Hypothalamus (tissue), 51 donors: ENCODE measurements around the gene ZIC2.
A peak's percentile ranks its signal among the peaks of the same experiment; 100 is the strongest.

Source experiments
- DNase-seq, 51 donors: peaks; one replicate each; lab custom pipeline; 2025; lab: John Stamatoyannopoulos, UW

ZIC2 gene

DNA sequence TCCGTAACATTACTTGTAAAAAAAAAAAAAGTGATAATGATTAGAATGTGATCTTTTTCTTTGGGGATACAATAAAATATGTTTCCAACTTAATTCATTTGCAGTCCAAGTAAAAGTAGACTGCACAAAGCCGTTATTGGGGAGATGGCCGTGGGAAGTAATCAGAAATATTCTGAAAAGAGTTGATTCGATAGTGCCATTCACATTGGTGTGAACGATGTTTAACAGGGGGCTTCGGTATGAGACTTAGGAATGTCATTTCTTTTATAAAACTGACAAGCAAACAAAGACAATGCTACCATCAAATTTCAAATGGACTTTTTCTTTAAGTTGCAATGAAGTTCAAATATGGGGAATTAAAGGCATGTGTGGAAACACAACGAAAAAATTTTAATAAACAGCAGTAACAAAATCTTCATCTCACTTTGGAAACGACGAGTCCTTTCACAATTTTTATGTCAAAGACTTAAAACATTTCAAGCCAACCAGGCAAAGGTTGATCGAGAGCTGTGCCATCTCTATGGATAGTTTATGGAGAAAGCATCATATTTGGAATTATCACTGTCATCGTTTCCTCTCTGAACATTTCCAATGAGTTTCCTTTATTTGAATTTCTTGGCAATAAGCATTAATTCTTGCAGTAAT lies 8.3 kb upstream of the ZIC2 start:
- DNase-seq, result no peak

DNA sequence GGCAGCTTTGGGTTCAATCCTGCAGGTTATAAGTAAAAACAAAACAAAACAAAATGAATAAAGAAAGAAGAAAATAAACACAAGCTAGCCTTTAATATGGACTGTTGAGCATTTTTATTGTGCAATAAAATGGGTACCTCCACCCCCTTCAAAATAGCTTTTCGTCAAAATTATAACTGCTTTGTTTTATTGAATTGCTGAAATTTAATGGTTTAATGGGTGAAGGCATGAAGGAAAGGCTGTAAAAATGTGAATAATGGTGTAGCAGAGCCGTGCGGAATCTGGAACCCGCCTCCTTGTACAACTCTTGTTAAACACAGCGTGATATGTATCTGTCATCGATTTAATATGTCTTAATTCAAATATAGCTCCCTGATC lies 7.8 kb upstream of the ZIC2 start:
- DNase-seq, result no peak

- no peak for DNase-seq
Measured at GRCh38 chr13:99974296-99974938, 7.2 kb upstream of the ZIC2 start.

GRCh38 chr13:99974939-99975561 lies 6.5 kb upstream of the ZIC2 start:
- no peak for DNase-seq

- no peak for DNase-seq
Measured at GRCh38 chr13:99975626-99976025, 6.0 kb upstream of the ZIC2 start.

- no peak for DNase-seq
Measured at GRCh38 chr13:99976575-99976974, 5.0 kb upstream of the ZIC2 start.

DNA sequence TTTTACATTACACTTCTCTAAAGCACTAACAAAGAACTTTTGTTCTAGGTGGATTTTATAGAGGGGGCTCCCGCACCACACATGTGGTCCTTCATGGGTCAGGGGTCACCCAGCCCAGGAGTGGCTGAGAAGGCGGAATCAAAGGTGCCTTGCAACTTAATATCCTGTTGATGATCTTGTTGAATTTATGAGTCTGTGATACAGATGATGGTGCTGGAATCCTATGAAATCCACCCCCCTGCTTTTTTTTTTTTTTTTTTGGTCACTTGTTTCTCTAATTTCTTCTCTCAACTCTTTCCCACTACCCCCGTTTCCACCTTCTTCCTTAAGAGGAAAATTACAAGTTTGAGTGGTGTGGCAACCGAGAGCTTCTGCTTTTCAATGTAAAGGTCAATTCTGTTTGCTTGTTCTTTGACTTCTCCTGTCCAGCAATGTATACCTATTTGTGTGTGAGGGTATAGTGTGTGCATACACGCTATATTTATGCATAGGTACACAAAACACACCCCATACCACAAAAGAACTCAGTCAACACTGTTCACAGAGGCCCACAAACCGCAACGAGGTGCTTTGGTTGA lies 4.2 kb upstream of the ZIC2 start:
- no peak for DNase-seq

GRCh38 chr13:99977912-99978798 lies 3.4 kb upstream of the ZIC2 start:
- DNase-seq, result no peak

DNA sequence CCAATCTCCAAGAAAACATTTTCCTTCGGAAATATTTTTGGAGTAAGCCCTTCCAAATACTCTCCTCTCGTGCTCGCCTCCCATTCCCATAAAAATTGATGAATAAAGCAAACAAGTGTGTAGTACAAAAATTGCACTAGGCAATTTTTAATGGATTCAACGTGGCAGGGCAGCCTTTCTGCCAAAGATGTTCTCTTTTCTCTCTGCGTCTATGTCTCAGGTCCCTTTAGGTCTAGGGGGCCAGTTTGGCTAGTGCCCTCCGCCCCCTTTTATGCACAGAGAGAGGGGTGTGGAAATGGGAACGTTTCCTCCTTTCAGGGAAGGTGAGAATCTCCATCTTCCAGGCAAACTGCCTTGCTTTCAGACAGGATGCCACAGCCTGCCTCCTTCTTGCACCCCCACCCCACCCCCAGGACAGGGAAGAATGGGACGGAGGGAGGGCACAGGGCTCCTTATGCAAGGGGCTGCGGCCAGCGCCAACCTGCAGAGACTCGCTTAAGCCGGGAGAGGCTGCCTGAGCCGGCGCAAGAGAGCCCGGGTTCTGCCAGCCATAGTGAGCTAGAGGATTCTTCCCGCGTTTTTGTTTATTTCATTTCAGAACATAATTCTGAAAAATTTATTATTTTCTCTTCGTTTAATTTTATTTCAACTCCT lies 2.7 kb upstream of the ZIC2 start:
- DNase-seq, result no peak

DNA sequence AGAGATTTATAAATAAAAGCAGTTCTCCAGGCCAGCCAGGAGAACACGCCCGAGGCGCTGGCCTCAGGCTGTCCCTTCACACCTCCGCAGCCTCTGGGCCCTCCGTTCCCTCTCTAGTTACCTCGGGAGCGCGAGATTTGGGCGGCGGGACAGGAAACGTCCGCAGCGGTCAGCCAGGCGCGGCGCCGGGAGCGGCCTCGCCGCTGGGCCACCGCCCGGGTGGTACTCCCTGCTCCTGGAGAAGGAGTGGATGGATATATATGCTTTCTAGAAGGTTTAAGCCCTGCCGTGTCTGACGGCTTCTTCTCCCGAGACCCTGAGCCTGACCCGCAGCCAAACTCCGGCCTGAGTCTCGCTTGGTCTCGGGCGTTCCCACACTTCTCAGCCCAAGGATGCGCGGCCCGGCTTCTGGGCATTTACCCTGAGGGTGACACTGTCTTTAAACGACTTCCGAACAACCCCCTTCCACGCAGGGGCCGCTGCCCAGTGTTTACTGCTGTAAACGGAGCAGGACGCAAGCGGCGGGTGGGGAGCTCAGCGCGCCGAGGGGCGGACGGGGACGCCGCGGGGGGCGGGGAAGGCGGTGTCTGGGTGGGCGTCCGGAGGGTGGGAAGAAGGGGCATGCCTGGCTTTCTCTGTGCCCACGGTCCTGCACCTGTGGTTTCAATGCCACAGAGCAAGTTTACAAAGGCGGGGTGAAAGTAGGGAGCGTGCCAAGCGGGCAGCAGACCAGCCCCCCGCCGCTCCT lies 2.0 kb upstream of the ZIC2 start:
- DNase-seq, result no peak

- peak in 24 of 51 donors; percentile 12 to 71 (median 45) for DNase-seq
Measured at GRCh38 chr13:99980201-99980823, 1.3 kb upstream of the ZIC2 start.

DNA sequence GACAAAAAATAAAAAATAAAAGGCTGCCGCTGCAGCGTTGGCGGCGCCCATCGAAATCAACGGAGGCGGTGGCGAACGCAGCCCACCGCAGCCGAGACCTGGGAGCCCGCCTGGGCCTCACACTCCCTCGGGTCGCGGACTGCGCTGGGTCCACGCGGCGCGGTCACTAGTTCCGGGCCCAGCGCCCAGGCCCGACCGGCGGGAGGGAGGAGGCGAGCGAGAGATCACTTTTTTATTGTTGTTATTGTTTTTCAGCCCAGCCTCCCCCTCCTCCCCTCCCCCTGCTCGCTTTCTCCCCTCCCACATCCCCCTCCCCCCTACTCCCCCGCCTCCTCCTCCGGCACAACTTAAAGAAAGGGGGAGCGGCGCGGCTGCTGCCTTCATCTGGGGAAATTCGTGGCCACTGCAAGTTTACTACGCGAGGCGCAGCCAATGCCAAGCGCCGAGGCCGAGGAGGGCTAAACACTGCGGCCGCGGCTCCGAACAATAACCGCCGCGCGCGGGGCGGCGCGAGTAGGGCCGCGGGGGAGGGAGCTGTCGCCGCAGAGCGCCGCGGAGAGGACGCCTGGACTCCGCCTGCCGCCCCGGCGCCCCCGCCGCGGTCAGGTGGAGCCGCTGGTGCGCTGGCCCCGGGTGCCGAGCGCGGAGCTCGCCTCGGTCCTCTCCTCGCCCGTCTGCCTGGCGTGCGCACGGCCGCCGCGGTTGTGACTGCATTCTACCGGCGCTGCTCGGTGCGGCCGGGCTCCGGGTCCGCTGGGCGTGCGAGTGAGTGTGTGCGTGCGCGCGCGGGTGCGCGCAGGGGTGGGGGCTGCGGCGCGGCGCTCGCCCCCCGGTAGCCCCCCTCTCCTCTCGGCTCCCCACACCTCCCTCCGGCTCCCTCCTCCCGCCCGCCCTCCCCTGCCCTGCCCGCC lies 505 bp upstream of the ZIC2 start:
- DNase-seq, result peak in 3 of 51 donors; percentile 25 to 55 (median 33)

DNA sequence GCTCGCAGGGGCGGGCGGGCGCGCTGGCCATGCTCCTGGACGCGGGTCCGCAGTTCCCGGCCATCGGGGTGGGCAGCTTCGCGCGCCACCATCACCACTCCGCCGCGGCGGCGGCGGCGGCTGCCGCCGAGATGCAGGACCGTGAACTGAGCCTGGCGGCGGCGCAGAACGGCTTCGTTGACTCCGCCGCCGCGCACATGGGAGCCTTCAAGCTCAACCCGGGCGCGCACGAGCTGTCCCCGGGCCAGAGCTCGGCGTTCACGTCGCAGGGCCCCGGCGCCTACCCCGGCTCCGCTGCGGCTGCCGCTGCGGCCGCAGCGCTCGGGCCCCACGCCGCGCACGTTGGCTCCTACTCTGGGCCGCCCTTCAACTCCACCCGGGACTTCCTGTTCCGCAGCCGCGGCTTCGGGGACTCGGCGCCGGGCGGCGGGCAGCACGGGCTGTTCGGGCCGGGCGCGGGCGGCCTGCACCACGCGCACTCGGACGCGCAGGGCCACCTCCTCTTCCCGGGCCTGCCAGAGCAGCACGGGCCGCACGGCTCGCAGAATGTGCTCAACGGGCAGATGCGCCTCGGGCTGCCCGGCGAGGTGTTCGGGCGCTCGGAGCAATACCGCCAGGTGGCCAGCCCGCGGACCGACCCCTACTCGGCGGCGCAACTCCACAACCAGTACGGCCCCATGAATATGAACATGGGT lies 599 bp downstream of the ZIC2 start:
- DNase-seq, result no peak

- DNase-seq, result no peak
Measured at GRCh38 chr13:99982731-99983498, 1.3 kb downstream of the ZIC2 start.

GRCh38 chr13:99983499-99984401 lies 2.2 kb downstream of the ZIC2 start:
- no peak for DNase-seq
